NCI-H1092 (cell line): ENCODE measurements around the gene GPR18.
A peak's percentile ranks its signal among the peaks of the same experiment; 100 is the strongest.
"Not testable (repeated sequence)": the region's sequence is repeated elsewhere in the genome, so short reads cannot be mapped to it uniquely, and the experiment has no call there.

Experiments used
- DNase-seq: peaks from one replicate; lab custom pipeline; 2025; lab: John Stamatoyannopoulos, UW

Gene GPR18

DNA sequence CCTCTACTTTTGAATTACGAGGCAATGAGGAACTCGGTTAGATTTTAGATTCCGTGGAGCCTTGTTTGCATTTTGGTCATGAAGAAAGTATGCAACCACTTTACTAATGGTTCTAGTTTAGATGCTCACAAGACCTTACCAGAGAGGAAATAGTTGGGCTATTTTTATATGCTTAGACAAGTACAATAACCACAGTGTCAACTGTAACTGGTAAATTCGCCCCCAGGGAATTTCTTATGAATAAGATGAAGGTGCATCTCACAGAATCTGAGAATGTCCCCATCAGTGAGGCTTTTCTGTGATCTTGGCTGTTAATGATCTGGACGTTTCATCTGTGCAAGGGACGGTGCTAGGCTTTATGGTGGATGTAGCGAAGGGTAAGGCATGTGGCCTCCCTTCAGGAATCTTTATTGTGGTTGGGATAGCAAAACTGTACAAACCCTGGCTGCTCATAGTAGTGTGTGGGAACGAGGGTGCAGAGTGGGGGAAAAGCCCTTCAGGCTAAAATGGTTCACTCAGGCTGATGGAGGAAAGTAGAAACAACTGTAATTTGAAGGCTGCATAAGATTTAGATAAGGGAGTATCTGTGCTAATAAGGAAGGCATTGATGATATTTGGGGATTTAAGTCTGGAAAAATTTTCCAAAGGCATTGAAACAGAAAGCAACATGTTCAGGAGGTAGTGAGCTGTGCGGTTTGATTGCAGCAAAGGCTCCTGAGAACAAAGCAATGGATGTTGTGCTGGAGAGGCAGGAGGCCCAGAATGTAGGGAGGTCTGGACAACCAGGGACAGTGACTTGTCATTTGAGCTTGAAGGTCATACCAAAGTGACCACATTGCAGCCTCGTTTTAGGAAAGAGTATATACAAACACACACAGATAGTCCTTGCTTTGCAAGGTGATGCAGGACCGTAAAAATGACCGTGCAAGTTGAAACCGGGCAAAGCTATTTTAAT, 29.2 kb downstream of the GPR18 start:
- DNase-seq: no peak

DNA sequence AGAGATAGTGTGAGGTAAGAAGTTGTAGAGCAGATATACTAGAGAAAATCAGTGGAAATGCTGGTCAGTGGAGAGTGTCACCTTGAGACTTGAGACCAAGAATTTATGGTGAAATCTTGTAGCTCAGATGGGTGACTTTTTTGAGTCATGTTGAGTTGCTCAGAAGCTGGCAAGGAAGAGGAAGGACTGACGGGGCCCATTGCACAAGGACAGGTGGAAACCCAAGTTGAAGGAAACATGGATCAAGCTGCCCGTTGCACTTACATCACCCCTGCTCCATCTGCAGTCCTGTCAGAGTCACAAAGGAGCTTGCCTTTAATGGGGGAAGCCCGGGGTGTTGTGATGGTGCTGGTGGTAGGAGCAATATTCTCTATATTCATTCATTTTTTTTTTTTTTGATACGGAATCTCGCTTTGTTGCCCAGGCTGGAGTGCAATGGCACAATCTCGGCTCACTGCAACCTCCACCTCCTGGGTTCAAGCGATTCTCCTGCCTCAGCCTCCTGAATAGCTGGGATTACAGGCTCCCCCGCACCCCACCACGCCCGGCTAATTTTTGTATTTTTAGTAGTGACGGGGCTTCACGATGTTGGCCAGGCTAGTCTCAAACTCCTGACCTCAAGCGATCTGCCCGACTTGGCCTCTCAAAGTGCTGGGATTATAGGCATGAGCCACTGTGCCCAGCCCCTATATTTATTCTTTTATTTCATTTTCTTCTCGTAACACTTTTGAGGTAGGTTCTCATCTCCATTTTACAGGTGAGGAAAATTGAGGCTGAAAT, 30.1 kb downstream of the GPR18 start:
- DNase-seq: no peak

DNA sequence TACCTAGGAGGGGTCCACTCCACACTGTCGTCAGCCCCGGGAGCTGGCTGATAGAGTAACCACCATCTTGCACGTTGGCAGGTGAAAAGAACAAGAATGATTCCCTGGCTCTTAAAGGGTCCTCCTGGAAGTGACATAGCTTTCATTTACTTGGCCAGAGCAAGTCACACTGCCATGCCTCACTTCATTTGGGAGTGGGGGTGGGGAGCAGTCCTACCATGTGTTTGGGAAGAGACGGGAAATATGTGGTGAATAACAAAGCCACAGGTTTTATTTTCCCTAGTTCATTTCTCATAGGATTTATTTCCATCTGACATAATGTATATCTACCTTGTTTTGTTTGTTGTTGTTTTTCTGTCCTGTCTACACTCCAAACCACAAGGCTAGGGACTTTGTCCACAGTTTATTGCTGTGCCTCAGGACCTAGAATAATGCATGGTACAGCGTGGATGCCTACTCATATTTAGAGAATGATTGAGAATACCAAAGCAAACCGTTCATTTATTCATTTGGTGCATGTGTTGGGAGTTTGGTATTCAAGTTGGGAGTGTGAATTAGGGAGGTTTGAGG, 30.8 kb downstream of the GPR18 start:
- DNase-seq: no peak

DNA sequence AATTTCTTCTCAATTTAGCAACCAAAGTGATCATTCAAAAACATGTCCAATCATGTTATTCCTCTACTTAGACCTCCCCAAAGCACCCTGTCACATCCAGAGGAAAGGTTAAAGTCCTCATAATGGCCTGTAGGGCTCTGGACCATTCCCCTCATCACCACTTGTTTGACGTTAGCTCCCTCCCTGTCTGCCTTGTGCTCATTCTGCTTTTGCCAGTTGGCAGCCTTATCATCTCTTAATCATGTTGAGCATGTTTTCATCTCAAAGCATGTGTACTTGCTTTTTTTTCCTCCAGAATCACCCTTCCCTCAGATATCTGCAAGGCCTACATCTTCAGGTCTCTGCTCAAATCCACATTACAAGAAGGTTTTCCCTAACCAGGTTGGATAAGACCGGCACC, 31.7 kb downstream of the GPR18 start:
- DNase-seq: no peak

DNA sequence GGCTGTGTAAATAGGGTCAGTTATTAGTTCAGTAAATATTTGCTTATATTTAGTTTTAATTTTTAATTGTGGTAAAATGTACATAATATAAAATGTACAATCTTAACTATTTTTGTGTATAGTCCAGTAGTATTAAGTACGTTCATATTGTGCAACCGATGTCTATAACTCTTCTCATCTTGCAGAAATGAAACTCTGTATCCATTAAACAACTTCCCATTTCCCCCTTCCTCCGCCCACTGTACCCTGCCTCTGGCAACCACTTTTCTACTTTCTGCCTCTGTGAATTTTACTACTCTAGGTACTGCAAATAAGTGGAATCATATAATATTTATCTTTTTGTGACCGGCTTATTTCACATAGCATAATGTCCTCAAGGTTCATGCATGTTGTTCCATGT, 33.1 kb downstream of the GPR18 start:
- DNase-seq: no peak

DNA sequence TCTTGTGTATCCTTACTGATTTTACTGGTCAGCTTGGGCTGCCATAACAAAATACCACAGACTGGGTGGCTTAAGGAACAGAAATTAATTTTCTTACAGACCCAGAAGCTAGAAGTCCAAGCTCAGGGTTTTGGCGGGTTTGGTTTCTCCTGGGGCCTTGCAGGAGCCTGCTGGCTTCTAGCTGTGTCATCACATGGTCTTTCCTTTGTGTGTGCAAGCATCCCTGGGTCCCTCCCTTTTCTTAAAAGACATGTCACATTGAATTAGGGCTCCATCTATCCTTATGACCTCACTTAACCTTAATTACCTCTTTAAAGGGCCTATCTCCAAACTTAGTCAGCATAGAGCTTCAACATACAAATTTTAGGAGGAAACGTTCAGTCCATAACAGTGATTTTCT, 34.2 kb downstream of the GPR18 start:
- no peak for DNase-seq

DNA sequence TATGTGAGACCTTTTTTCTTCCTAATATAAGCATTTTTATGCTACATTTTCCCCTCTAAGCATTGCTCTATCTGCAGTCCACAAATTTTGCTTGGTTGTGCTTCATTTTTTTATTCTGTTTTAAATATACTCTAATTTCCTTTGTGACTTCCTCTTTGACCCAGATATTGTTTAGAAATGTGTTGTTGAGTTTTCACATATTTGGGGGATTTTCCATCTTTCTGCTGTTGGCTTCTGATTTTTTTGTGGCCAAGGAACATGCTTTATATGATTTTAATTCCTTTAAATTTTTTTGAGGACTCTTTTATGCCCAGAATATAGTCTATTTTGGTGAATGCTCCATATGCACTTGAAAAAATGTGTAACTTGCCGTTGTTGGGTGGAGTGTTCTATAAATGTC, 34.6 kb downstream of the GPR18 start:
- no peak for DNase-seq

DNA sequence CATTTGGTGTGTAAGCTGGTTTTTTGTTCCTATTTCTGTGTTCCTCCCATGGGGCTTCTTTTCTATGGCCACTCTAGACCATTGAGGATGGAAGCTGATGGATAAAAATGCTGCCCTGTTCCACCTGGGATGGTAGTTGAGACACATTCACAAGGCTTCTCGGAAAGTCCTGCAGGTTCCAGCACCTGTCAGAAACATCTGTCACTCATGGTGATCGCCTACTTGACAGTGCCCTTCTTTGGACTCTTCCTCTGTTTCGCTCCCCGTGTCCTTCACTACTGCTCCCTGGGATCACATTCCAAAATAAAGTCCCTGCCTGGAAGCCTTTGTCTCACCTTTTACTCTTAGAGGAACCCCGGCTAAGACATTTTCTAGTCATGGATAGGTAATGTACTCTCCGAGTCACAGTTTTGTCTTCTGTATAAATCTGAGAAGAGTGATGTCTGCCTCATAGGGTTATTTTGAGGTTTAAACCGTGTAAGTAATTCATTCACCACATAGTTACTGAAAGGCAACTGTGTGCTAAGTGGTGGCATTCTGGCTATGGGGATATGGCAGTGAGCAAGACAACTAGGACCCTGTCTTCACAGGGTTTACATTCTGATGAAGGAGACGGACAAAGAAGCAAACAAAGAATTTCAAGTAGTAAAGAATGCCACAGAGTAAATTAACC, 36.5 kb downstream of the GPR18 start:
- no peak for DNase-seq

DNA sequence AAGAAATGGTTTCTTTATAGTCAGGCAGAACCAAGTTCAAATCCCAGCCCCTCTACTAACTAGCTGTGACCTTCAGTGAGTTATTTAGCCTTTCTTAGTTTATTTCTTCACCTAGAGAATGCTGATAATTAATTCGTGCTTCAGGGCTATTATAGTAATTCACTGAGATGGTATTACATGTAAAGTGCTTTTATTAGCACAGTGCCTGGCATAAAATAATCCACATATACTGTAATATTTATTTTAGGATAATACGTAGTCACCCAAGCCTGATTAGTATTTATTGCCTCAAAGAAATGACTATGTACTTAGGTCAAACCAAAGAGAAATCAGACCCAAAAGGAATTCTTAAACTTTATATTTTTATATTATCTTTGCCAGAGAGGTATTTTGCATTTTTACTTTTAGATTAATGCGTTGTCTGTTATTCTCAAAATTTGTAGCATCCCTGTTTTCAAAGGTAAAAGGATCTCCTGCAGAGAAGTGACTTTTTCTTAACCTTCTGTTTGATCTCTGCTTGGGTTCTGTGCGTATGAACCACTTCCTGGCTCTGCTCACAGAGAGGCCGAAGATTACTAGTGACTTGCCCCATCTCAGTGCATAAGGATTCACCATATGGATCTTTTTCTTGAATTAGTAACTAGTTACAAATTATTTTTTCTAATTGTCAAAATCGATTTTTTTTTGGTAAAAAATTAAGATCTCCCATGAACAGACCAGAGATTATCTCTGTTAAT, 37.8 kb downstream of the GPR18 start:
- no peak for DNase-seq

DNA sequence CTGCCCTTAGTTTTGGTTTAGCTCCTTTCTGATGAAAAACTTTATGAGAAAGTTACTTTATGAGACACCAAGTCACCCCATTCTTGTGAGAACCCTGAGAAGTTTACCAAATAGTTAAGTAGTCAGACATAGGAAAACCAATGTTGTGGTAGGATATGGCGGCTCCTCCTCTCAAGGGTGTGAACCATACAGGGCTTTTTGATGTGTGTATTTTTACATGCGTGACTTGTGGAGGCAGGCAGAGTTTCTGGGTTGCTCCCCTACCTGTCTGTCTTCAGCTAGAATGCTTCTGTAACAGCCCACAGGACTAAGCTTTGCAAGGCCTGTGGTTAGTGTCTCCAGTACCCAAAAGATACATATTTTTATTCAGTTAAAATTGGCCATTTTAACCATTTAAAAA, 39.2 kb downstream of the GPR18 start:
- DNase-seq: no peak

DNA sequence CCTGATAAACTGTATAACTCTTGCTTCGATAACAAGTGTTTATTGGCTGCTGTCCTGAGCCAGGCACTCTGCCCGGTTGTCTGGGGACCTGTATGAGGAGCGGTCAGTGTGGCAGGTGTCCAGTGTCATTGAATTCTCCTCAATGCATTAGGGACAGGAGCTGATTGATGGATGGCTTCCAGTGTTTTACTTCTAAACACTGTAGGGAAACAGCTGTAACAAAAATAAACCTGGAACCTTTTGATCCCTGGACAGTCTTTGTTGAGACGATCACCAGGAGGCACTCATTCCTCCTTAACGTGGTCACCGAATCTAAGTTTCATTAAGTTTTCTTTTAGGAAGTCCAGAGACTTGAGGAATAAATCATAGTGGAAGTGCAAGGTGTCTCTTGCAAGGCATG, 39.6 kb downstream of the GPR18 start:
- DNase-seq: peak; percentile 43

DNA sequence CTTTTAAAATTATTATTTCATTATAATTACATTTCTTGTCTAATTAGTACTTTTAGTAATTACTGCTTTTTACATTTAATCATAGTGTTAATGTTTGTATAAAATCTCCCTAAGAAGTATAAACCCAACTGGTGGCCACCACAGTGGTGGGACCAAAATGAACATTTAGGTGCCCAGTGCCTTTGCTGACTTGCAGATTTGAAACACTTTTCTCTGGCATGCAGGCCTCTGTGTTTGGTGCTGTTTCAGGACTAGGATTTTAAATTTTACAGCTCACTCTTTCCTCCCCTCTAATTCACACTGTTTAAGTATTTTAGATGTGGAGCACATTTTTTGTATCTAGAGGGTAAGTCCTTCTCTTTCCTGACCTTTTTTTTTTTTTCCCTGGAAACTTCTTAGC, 40.1 kb downstream of the GPR18 start:
- no peak for DNase-seq

DNA sequence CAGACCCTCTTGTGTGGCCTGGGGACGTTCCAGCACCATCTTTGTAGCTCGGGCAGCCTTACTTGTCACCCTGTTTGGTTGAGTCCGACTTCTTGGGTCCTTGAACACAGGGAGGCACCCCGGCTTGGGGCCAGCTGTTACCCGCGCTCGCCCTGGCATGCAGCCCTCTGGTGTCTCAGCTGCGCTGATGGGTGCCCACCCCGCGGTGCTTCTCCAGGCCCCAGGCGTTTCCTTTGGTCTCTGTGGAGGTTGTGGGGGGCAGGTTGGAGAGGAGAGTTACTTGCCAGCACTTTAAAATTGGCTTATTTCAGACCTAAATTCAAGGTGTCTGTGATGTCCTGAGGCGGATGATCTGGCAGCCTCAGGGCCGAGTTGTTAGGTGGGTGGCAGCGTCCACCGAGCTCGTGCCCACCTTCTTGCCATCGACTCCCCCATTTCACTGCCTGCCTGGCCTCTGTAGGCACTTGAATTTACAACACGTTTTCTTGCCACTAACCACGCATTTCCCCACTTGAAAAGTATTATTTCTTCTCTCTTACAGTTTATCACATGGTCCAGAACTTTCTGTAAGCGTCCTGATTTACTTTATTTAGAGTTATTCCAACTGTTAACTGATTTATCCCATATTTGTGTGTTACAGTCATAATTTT, 40.6 kb downstream of the GPR18 start:
- DNase-seq: peak; percentile 14

DNA sequence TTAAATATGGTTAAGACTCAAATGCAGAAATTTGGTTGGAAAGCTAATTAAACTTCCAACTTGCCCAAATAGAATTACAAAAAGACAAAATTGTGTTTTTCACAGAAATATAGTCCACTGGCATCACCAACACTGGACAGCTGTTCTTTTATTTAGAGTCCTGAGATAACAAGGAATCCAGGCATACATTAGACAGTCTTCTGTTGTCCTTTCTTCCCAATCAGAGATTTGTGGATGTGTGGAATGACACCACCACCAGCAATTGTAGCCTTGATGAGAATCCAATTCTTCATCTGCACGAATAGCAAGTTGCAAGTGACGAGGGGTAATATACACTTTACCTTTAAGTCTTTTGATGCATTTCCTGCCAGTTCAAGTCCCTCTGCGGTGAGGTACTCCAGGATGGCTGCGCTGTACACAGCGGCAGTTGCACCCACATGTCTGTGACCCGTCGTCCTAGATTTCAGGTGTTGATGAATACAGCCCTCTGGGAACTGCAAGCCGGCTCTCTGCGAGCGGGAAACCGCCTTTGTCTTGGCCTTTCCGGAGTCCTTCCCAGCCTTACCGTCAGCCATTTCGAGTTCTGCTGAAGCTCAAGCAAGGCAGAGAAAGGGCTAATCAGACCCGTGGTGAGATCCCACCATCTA, 42.9 kb downstream of the GPR18 start:
- no peak for DNase-seq

DNA sequence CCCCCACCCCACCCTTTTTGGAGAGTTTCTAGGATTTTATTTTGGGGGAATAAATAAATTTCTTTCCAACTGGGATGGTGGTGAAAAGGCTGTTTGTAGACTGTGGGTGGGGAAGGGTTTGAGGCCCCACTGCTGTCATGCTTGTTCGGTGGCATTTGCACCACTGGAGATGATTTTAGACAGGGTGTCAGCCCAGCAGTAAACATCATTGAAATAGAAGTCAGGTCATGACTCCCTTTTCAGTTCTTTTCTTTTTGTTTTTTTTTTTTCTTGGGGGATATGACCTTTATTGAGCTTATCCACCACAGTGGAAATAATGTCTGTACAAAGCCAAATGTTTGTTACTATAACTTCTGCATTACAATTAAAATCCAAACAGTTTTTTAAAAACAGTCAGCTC, 43.4 kb downstream of the GPR18 start:
- DNase-seq: no peak

DNA sequence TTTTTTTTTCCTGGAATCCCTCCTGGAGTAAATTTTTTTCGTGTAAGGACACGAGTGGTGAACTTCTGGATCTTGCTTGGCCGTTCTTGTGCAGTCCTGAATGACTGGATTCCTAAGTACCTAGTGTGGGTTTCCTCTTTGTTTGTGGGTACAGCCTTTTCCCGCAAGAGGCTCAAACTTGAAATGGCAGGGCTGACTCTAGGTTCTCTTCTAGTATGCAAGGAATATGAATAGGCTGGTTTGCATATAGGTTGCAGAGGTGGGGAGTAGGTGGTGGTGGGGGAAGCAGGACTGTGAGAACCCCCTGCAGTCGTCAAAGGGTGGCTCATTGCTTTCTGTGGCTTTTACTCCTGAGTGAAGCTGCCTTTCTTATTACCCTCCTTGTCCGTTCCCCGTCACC, 43.9 kb downstream of the GPR18 start:
- no peak for DNase-seq

DNA sequence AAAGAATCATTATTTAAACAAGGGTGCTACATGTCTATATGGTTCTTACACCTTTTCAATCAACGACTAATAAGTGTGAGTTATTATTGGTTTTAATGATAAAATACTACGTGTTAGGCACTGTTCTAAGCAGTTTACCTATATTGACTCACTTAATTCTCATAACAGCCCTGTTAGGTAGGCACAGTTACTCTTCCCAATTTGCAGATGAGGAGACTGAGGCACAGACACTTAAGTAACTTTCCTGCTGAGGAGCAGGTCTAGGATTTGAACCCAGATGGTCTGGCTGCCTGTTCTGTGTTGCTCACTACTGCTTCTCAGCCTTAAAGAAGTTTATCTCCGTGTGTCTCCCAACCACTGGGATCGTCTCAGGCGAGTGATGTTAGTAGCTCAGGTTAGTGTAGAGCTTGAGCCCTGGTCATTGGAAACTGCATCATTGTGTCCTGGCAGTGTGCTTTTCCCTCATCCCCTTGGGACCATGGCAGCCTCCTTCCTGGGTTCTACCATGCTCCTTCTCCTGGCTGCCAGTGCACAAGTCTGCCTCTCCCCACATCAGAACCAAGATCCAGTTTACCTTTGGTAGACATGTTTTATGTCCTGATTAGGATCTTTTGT, 46.7 kb downstream of the GPR18 start:
- no peak for DNase-seq

DNA sequence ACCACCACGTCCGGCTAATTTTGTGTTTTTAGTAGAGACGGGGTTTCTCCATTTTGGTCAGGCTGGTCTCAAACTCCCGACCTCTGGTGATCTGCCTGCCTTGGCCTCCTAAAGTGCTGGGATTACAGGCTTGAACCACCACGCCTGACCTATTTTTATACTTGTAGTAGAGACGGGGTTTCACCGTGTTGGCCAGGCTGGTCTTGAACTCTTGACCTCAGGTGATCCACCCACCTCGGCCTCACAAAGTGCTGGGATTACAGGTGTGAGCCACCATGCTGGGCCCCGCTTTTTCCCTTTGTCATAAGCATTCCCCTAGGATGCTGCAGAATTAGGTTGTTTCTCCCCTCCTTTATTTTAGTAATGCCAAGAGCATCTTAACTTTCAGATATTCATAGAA, 47.6 kb downstream of the GPR18 start:
- DNase-seq: not testable (repeated sequence)

DNA sequence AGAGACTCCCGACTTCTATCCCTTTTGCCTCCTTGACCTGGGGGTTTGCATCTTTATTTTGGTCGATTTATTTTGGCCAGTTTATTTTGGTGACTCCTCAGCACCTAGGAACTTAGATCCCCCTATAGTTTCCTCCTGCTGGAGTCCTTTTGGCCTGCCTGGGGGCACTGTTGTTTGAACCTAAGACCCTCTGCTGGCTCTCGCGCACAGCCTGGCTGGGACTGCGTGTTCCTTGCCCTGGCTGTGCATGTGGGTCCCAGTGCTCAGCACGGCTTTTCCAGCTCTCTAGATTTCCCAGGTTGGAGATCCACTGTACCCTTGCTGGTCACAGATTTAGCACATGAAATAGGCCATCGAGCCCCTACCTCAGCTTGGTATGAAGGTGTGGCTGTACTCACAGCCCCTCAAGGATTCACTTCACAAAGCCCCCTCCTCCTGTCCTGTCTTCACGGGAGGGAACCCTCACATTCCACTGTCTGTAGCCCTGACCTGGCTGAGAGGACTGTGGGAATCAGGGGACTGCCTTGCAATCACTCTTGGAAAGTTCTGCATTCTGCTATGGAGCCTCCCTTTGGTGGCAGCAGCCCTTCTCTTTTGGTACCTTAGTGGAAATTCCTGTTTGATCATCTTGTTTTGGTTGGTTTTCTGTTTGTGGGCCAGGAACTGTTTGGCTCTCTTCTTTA, 49.2 kb downstream of the GPR18 start:
- DNase-seq: no peak

DNA sequence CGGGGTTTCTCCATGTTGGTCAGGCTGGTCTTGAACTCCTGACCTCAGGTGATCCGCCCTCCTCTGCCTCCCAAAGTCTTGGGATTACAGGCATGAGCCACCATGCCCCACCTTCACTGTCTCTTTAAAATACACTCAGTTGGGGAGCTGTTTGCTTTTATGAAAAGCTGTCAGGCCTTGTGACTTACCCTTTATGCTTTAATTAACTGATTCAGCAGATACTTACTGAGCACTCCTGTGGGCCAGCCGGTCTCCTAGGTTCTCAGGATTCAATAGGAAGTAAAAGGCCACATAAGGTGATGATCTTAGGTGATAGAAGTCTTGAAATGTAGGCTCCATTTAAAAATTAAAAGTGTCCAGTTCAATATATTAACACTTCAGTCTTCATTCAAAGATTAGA, 50.0 kb downstream of the GPR18 start:
- DNase-seq: no peak
